HEK293 (cell line): ENCODE measurements around the gene TRAPPC8.
A peak's percentile ranks its signal among the peaks of the same experiment; 100 is the strongest.

Experiments used
- HOXA7 ChIP-seq: sonication (generic); formaldehyde crosslinking; IDR thresholded peaks from 2 replicates; pipeline ENCODE4 v1.8.1; 2022; ENCODE audit warnings: missing genetic modification reagents, borderline replicate concordance
- MEIS1 ChIP-seq: sonication (generic); formaldehyde crosslinking; IDR thresholded peaks from 2 replicates; pipeline ENCODE4 v1.8.1; 2022; ENCODE audit warnings: missing genetic modification reagents, mild to moderate bottlenecking, borderline replicate concordance
- REST ChIP-seq: fragments of 450-650 bp; formaldehyde crosslinking; IDR thresholded peaks from 2 replicates; pipeline ENCODE4 v1.5.1; 2016; ENCODE audit warnings: missing biosample characterization, missing genetic modification characterization
- SP2 ChIP-seq: fragments of 450-650 bp; formaldehyde crosslinking; IDR thresholded peaks from 2 replicates; pipeline ENCODE4 v1.5.1; 2016; ENCODE audit warnings: missing biosample characterization, missing genetic modification characterization
- ZBTB11 ChIP-seq: fragments of 450-650 bp; formaldehyde crosslinking; conservative IDR thresholded peaks from 2 replicates; pipeline ENCODE4 v1.5.1; 2016; ENCODE audit warnings: low read depth, missing biosample characterization, missing genetic modification characterization
- ZBTB48 ChIP-seq: fragments of 450-650 bp; formaldehyde crosslinking; IDR thresholded peaks from 2 replicates; pipeline ENCODE4 v1.5.1; 2016; ENCODE audit warnings: missing biosample characterization, missing genetic modification characterization
- ZBTB8A ChIP-seq: fragments of 450-650 bp; formaldehyde crosslinking; IDR thresholded peaks from 2 replicates; pipeline ENCODE4 v1.5.1; 2016; ENCODE audit warnings: missing biosample characterization, missing genetic modification characterization
- ZEB2 ChIP-seq: fragments of 450-650 bp; formaldehyde crosslinking; IDR thresholded peaks from 2 replicates; pipeline ENCODE4 v1.5.1; 2016; ENCODE audit warnings: missing biosample characterization, missing genetic modification characterization
- ZNF112 ChIP-seq: fragments of 450-650 bp; formaldehyde crosslinking; IDR thresholded peaks from 2 replicates; pipeline ENCODE4 v1.5.0; 2017; ENCODE audit warnings: missing biosample characterization, missing genetic modification characterization
- ZNF184 ChIP-seq: fragments of 450-650 bp; IDR thresholded peaks from 2 replicates; pipeline ENCODE4 v1.5.1; 2018; ENCODE audit warnings: missing biosample characterization, mild to moderate bottlenecking, missing genetic modification characterization
- ZNF311 ChIP-seq: fragments of 450-650 bp; formaldehyde crosslinking; IDR thresholded peaks from 2 replicates; pipeline ENCODE4 v1.5.1; 2017; ENCODE audit warnings: missing biosample characterization, missing genetic modification characterization, borderline replicate concordance
- ZNF324 ChIP-seq: fragments of 450-650 bp; formaldehyde crosslinking; IDR thresholded peaks from 2 replicates; pipeline ENCODE4 v1.5.1; 2016; ENCODE audit warnings: missing biosample characterization, missing genetic modification characterization
- ZNF366 ChIP-seq: fragments of 450-650 bp; formaldehyde crosslinking; conservative IDR thresholded peaks from 2 replicates; pipeline ENCODE4 v1.5.1; 2016; ENCODE audit warnings: missing biosample characterization, missing genetic modification characterization
- ZNF423 ChIP-seq: fragments of 450-650 bp; formaldehyde crosslinking; IDR thresholded peaks from 2 replicates; pipeline ENCODE4 v1.5.1; 2016; ENCODE audit warnings: missing biosample characterization, missing genetic modification characterization
- ZNF501 ChIP-seq: fragments of 450-650 bp; formaldehyde crosslinking; IDR thresholded peaks from 2 replicates; pipeline ENCODE4 v1.5.1; 2016; ENCODE audit warnings: missing biosample characterization, missing genetic modification characterization
- ZNF529 ChIP-seq: fragments of 450-650 bp; formaldehyde crosslinking; IDR thresholded peaks from 2 replicates; pipeline ENCODE4 v1.5.1; 2017; ENCODE audit warnings: missing genetic modification characterization, missing biosample characterization; ENCODE audit not compliant: insufficient replicate concordance
- ZNF580 ChIP-seq: fragments of 450-650 bp; formaldehyde crosslinking; IDR thresholded peaks from 2 replicates; pipeline ENCODE4 v1.5.1; 2016; ENCODE audit warnings: missing biosample characterization, missing genetic modification characterization
- ZNF623 ChIP-seq: fragments of 450-650 bp; formaldehyde crosslinking; IDR thresholded peaks from 2 replicates; pipeline ENCODE4 v1.5.1; 2016; ENCODE audit warnings: missing biosample characterization, missing genetic modification characterization
- ZNF660 ChIP-seq: fragments of 450-650 bp; IDR thresholded peaks from 2 replicates; pipeline ENCODE4 v1.5.1; 2018; ENCODE audit warnings: missing biosample characterization, mild to moderate bottlenecking, missing genetic modification characterization
- ZNF670 ChIP-seq: fragments of 450-650 bp; formaldehyde crosslinking; IDR thresholded peaks from 2 replicates; pipeline ENCODE4 v1.5.1; 2016; ENCODE audit warnings: missing biosample characterization, missing genetic modification characterization, low read depth
- TF ChIP-seq, protein P1 (sequence below): fragments of 450-650 bp; formaldehyde crosslinking; IDR thresholded peaks from 2 replicates; pipeline ENCODE4 v1.5.1; 2016; ENCODE audit warnings: missing biosample characterization, missing genetic modification characterization
- TF ChIP-seq, protein P2 (sequence below): fragments of 450-650 bp; formaldehyde crosslinking; IDR thresholded peaks from 2 replicates; pipeline ENCODE4 v1.5.1; 2016; ENCODE audit warnings: missing biosample characterization, missing genetic modification characterization
- TF ChIP-seq, protein P3 (sequence below): fragments of 450-650 bp; formaldehyde crosslinking; IDR thresholded peaks from 2 replicates; pipeline ENCODE4 v1.5.1; 2016; ENCODE audit warnings: missing biosample characterization, missing genetic modification characterization, low read depth

Gene TRAPPC8

DNA sequence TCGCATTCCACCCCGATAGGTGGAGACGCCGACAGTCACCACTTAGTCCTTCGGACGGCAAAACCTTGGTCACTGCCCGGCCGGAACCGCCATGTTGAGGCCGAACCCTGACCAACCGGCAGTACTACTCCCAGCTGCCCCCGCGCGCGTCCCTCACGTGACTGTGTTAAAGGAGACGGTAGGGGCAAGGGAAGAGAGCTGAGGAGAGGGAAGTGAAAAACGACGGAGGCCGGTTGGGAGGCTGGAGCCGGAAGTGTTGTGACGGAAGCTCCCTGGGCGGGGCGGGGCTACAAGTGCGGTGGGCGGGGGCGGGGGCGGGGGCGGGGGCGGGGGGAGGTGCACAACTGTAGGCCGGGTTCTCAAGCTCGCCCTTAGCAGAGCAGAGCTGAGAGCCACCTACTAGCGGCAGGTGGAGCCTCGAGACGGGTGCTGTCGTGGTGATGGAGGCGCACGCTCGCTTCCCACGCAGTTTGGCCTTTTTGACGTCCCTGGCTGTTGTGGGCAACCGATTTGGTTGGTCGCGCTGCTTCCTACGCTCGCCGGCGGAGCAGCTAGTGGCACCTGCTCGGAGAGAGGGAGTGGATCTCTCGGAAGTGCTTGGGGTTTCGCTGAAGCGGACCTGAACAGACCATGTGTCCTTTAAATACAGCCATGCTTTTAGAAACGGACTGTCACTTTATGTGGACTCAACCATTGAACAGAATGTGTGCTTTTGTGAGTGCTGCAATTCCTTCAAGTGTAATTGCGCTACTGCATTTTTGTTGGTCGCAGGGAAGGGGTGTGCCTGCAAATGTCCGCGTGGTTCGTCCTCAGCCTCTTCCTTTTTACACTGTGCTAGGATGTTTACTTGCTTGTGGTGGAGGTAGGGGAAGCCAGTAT lies at the start of gene TRAPPC8 (continued):
- TF ChIP-seq, protein P1, sequence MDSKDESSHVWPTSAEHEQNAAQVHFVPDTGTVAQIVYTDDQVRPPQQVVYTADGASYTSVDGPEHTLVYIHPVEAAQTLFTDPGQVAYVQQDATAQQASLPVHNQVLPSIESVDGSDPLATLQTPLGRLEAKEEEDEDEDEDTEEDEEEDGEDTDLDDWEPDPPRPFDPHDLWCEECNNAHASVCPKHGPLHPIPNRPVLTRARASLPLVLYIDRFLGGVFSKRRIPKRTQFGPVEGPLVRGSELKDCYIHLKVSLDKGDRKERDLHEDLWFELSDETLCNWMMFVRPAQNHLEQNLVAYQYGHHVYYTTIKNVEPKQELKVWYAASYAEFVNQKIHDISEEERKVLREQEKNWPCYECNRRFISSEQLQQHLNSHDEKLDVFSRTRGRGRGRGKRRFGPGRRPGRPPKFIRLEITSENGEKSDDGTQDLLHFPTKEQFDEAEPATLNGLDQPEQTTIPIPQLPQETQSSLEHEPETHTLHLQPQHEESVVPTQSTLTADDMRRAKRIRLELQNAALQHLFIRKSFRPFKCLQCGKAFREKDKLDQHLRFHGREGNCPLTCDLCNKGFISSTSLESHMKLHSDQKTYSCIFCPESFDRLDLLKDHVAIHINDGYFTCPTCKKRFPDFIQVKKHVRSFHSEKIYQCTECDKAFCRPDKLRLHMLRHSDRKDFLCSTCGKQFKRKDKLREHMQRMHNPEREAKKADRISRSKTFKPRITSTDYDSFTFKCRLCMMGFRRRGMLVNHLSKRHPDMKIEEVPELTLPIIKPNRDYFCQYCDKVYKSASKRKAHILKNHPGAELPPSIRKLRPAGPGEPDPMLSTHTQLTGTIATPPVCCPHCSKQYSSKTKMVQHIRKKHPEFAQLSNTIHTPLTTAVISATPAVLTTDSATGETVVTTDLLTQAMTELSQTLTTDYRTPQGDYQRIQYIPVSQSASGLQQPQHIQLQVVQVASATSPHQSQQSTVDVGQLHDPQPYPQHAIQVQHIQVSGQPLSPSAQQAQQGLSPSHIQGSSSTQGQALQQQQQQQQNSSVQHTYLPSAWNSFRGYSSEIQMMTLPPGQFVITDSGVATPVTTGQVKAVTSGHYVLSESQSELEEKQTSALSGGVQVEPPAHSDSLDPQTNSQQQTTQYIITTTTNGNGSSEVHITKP (tag by site-specific recombination) = peak; percentile 98
- TF ChIP-seq ZNF311 (tag by site-specific recombination) (no peak), HOXA7 (CRISPR knock-in tag) (no peak), ZNF529 (tag by site-specific recombination) (no peak), ZNF184 (tag by site-specific recombination) (no peak), ZNF660 (tag by site-specific recombination) (no peak), REST (tag by site-specific recombination) (no peak), ZNF623 (no peak), ZBTB48 (tag by site-specific recombination) (peak; percentile 77), SP2 (peak; percentile 41), ZNF366 (peak; percentile 80), ZBTB11 (tag by site-specific recombination) (peak; percentile 80), MEIS1 (no peak), ZBTB8A (tag by site-specific recombination) (no peak), ZNF324 (tag by site-specific recombination) (no peak; the same call in 1 of the 2 replicates), ZNF423 (tag by site-specific recombination) (no peak), ZNF112 (no peak), ZNF501 (tag by site-specific recombination) (peak; percentile 23), ZNF670 (tag by site-specific recombination) (no peak), ZEB2 (tag by site-specific recombination) (0 out of 2 replicates have a peak, but pooled peaks have one; percentile 10), ZNF580 (tag by site-specific recombination) (peak; percentile 67)
- TF ChIP-seq, protein P2, sequence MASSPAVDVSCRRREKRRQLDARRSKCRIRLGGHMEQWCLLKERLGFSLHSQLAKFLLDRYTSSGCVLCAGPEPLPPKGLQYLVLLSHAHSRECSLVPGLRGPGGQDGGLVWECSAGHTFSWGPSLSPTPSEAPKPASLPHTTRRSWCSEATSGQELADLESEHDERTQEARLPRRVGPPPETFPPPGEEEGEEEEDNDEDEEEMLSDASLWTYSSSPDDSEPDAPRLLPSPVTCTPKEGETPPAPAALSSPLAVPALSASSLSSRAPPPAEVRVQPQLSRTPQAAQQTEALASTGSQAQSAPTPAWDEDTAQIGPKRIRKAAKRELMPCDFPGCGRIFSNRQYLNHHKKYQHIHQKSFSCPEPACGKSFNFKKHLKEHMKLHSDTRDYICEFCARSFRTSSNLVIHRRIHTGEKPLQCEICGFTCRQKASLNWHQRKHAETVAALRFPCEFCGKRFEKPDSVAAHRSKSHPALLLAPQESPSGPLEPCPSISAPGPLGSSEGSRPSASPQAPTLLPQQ (tag by site-specific recombination) = peak; percentile 71
- TF ChIP-seq, protein P3, sequence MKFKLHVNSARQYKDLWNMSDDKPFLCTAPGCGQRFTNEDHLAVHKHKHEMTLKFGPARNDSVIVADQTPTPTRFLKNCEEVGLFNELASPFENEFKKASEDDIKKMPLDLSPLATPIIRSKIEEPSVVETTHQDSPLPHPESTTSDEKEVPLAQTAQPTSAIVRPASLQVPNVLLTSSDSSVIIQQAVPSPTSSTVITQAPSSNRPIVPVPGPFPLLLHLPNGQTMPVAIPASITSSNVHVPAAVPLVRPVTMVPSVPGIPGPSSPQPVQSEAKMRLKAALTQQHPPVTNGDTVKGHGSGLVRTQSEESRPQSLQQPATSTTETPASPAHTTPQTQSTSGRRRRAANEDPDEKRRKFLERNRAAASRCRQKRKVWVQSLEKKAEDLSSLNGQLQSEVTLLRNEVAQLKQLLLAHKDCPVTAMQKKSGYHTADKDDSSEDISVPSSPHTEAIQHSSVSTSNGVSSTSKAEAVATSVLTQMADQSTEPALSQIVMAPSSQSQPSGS = no peak
